PC-9 (cell line): ENCODE data around the gene GATAD2B. TPM values are rescaled to one million over a fixed set of nuclear protein-coding genes. Genes with fewer than 3 reads are reported as not detected.

ENCODE experiments used
- BruUV-seq: library from RNA; stranded (reverse); fragments of 400-500 nt; replicated peaks from 2 replicates; lab custom pipeline; 2021; lab: Mats Ljungman, UMichigan
- CTCF ChIA-PET: fragments of 300-600 bp; sonication (Branson Sonifier 250); formaldehyde crosslinking; loops from one replicate; lab custom pipeline; 2022; ENCODE audit warnings: antibody characterized with exemption; lab: Charles Lee
- POLR2A ChIA-PET: fragments of 300-600 bp; sonication (Branson Sonifier 250); formaldehyde crosslinking; loops from one replicate; lab custom pipeline; 2022; ENCODE audit warnings: antibody characterized with exemption; ENCODE audit not compliant: unreplicated experiment; lab: Charles Lee
- DNase-seq, 2 experiments: peaks; one replicate each; pipeline versions ENCODE4 v3.0.0 to v3.0.0-alpha.2; 2015 to 2022; ENCODE audit warnings: mixed read lengths in 1 of 2
- H2AFZ ChIP-seq: fragments of 200-600 bp; sonication (generic); 2 replicates; pipeline ENCODE4 v1.8.1; 2017; ENCODE audit warnings: antibody characterized with exemption
- H3F3A ChIP-seq: fragments of 200-600 bp; sonication (generic); 2 replicates; pipeline ENCODE4 v1.8.1; 2017; ENCODE audit warnings: antibody characterized with exemption, mild to moderate bottlenecking, low read depth; ENCODE audit not compliant: insufficient read depth
- H3K27ac ChIP-seq: fragments of 200-600 bp; sonication (generic); 2 replicates; pipeline ENCODE4 v1.6.1; 2016; ENCODE audit warnings: mixed run types
- H3K27me3 ChIP-seq: fragments of 200-600 bp; sonication (generic); 2 replicates; pipeline ENCODE4 v1.6.1; 2016; ENCODE audit warnings: low read depth, mixed run types; ENCODE audit not compliant: insufficient read depth
- H3K36me3 ChIP-seq: fragments of 200-600 bp; sonication (generic); 2 replicates; pipeline ENCODE4 v1.6.1; 2016; ENCODE audit warnings: low read depth, mixed run types
- H3K4me1 ChIP-seq: fragments of 200-600 bp; sonication (generic); replicated peaks from 2 replicates; pipeline ENCODE4 v1.6.1; 2016; ENCODE audit warnings: mixed run types; ENCODE audit not compliant: insufficient read depth
- H3K4me2 ChIP-seq: fragments of 200-600 bp; sonication (generic); 2 replicates; pipeline ENCODE4 v1.6.1; 2017; ENCODE audit warnings: mixed run types
- H3K4me3 ChIP-seq: fragments of 200-600 bp; sonication (generic); 2 replicates; pipeline ENCODE4 v1.6.1; 2016; ENCODE audit warnings: mixed run types
- H3K79me2 ChIP-seq: fragments of 200-600 bp; sonication (generic); 2 replicates; pipeline ENCODE4 v1.6.1; 2017; ENCODE audit warnings: low read depth, mixed run types
- H3K9me2 ChIP-seq: fragments of 200-600 bp; sonication (generic); 2 replicates; pipeline ENCODE4 v1.8.1; 2017; ENCODE audit warnings: mild to moderate bottlenecking; ENCODE audit not compliant: insufficient read depth
- H3K9me3 ChIP-seq: fragments of 200-600 bp; sonication (generic); 2 replicates; pipeline ENCODE4 v1.8.1; 2016; ENCODE audit warnings: low read depth; ENCODE audit not compliant: insufficient read depth
- H4K20me1 ChIP-seq: fragments of 200-600 bp; sonication (generic); 2 replicates; pipeline ENCODE4 v1.8.1; 2017; ENCODE audit not compliant: insufficient read depth
- CTCF ChIP-seq: fragments of 200-600 bp; sonication (generic); conservative IDR thresholded peaks from 2 replicates; pipeline ENCODE4 v1.6.1; 2017; ENCODE audit warnings: mixed run types, antibody characterized with exemption, mild to moderate bottlenecking, moderate library complexity
- EZH2 ChIP-seq: fragments of 200-600 bp; sonication (generic); IDR thresholded peaks from 2 replicates; pipeline ENCODE4 v1.8.0; 2017; ENCODE audit warnings: antibody characterized with exemption, low read depth
- intact Hi-C: fragments of 100-400 bp; cut with micrococcal nuclease; formaldehyde crosslinking; loops from one replicate; pipeline ENCODE4 v1.10.0; 2022; ENCODE audit not compliant: unreplicated experiment
- total RNA-seq: library from RNA; stranded (reverse); gene quantifications from 2 replicates; pipeline ENCODE4 v1.2.3, GENCODE V29; 2021

GATAD2B gene
- total RNA-seq, 1 experiment from 2014 or later: 56.1 TPM

GRCh38 chr1:153778051-153778823 lies 144.5 kb downstream of the GATAD2B start:
- H3K79me2 ChIP-seq: no peaks in the 10 kb centered on the region
- no peaks in the 10 kb centered on the region for H3K9me2 ChIP-seq
- H3K4me3 ChIP-seq: no peak overlapping the region
- H3K9me3 ChIP-seq: no peaks in the 10 kb centered on the region
- peaks cover 17% of the 10 kb centered on the region for H3K4me1 ChIP-seq
- no TSS peak for BruUV-seq
- ChIA-PET CTCF (no interaction called here), POLR2A (interaction anchor here (0.6 kb wide), 1 partner anchor 169 kb away, joined by 4 read pairs; the partner anchor contains the start of gene DENND4B)
- no peaks in the 10 kb centered on the region for H3K36me3 ChIP-seq
- DNase-seq: no peak
- no peak for TF ChIP-seq CTCF
- TF ChIP-seq EZH2: no peak
- no peaks in the 10 kb centered on the region for H3K27me3 ChIP-seq
- peaks cover 21% of the 10 kb centered on the region; the same call in 1 of the 2 replicates for H3F3A ChIP-seq
- H4K20me1 ChIP-seq: 0 out of 2 replicates have a peak, but pooled peaks cover 4% of the 10 kb centered on the region
- no peak overlapping the region for H3K27ac ChIP-seq
- intact Hi-C loops: loop anchor here (5.0 kb wide), 1 partner anchor 209 kb away; the partner anchor contains the start of gene RAB13
- H2AFZ ChIP-seq: no peak overlapping the region
- no peak overlapping the region for H3K4me2 ChIP-seq

- DNase-seq: no peak
- H3K9me2 ChIP-seq: no peaks in the 10 kb centered on the region
- no peak overlapping the region for H3K27ac ChIP-seq
- ChIA-PET CTCF (no interaction called here), POLR2A (no interaction called here)
- peaks cover 16% of the 10 kb centered on the region; the same call in 1 of the 2 replicates for H3F3A ChIP-seq
- H4K20me1 ChIP-seq: 0 out of 2 replicates have a peak, but pooled peaks cover 4% of the 10 kb centered on the region
- TF ChIP-seq CTCF: no peak
- TF ChIP-seq EZH2: no peak
- H3K79me2 ChIP-seq: no peaks in the 10 kb centered on the region
- 0 out of 2 replicates have a peak, but pooled peaks cover 12% of the 10 kb centered on the region for H3K4me1 ChIP-seq
- no TSS peak for BruUV-seq
- H3K9me3 ChIP-seq: no peaks in the 10 kb centered on the region
- intact Hi-C loops: loop anchor here (5.0 kb wide), 1 partner anchor 210 kb away; the partner anchor contains the start of gene RAB13
- H3K27me3 ChIP-seq: no peaks in the 10 kb centered on the region
- H3K36me3 ChIP-seq: no peaks in the 10 kb centered on the region
- H3K4me3 ChIP-seq: no peak overlapping the region
- H3K4me2 ChIP-seq: no peak overlapping the region
- H2AFZ ChIP-seq: no peak overlapping the region
Observed at GRCh38 chr1:153777648-153778047, 145.1 kb downstream of the GATAD2B start.

GRCh38 chr1:153776845-153777370 lies 145.9 kb downstream of the GATAD2B start:
- no peaks in the 10 kb centered on the region for H3K27me3 ChIP-seq
- no peaks in the 10 kb centered on the region for H3K9me2 ChIP-seq
- TF ChIP-seq CTCF (no peak), EZH2 (no peak)
- no peaks in the 10 kb centered on the region for H3K36me3 ChIP-seq
- 0 out of 2 replicates have a peak, but pooled peaks cover 12% of the 10 kb centered on the region for H3K4me1 ChIP-seq
- no TSS peak for BruUV-seq
- no peak overlapping the region for H3K4me3 ChIP-seq
- no peaks in the 10 kb centered on the region for H3K79me2 ChIP-seq
- H2AFZ ChIP-seq: no peak overlapping the region
- H4K20me1 ChIP-seq: 0 out of 2 replicates have a peak, but pooled peaks cover 4% of the 10 kb centered on the region
- peaks cover 13% of the 10 kb centered on the region; the same call in 1 of the 2 replicates for H3F3A ChIP-seq
- intact Hi-C loops: loop anchor here (5.0 kb wide), 1 partner anchor 210 kb away; the partner anchor contains the start of gene RAB13
- H3K4me2 ChIP-seq: 0 out of 2 replicates have a peak overlapping the region, but pooled peaks have one; percentile 93
- ChIA-PET CTCF (no interaction called here), POLR2A (no interaction called here)
- DNase-seq: no peak
- H3K9me3 ChIP-seq: no peaks in the 10 kb centered on the region
- no peak overlapping the region for H3K27ac ChIP-seq
